HL-60 (cell line): Measurements from ENCODE around the gene PDE3A.

Source experiments
- CTCF ChIP-seq: IDR thresholded peaks from one replicate; pipeline ENCODE4 v1.5.1; 2011; ENCODE audit warnings: low read length, control low read depth, inconsistent platforms; ENCODE audit not compliant: insufficient read depth
- GABPA ChIP-seq: IDR thresholded peaks from 2 replicates; pipeline ENCODE4 v1.6.1; 2012; ENCODE audit warnings: low read depth
- POLR2AphosphoS5 ChIP-seq: IDR thresholded peaks from 2 replicates; pipeline ENCODE4 v1.6.1; 2012; ENCODE audit warnings: low read depth
- REST ChIP-seq: IDR thresholded peaks from 2 replicates; pipeline ENCODE4 v1.6.1; 2012; ENCODE audit warnings: low read depth; ENCODE audit not compliant: insufficient replicate concordance
- SPI1 ChIP-seq: IDR thresholded peaks from 2 replicates; pipeline ENCODE4 v1.6.1; 2012; ENCODE audit warnings: low read depth, mild to moderate bottlenecking, borderline replicate concordance

- TF ChIP-seq CTCF: no peak
- TF ChIP-seq POLR2AphosphoS5: no peak
- TF ChIP-seq GABPA: no peak
- no peak for TF ChIP-seq REST
- no peak for TF ChIP-seq SPI1
Measured at GRCh38 chr12:20602641-20603391, 234.5 kb downstream of the PDE3A start.
